B cell (primary cell): ENCODE measurements around the gene RING1. TPM values are rescaled to one million over a fixed set of nuclear protein-coding genes. Genes with fewer than 3 reads are reported as not detected.
A peak's percentile ranks its signal among the peaks of the same experiment; 100 is the strongest.

Source experiments
- ATAC-seq: fragments of 200-7000 bp; cut with Tn5 transposase; one replicate; pipeline ENCODE4 v1.10.0; 2021; ENCODE audit warnings: low read depth, mild to moderate bottlenecking, moderate number of reproducible peaks, moderate library complexity
- CTCF ChIA-PET: fragments of 350-600 bp; sonication (Branson Sonifier 250); formaldehyde crosslinking; loops from one replicate; lab custom pipeline; 2021; ENCODE audit warnings: antibody characterized with exemption, inconsistent platforms; lab: Charles Lee
- POLR2A ChIA-PET: fragments of 350-600 bp; sonication (Branson Sonifier 250); formaldehyde crosslinking; loops from one replicate; lab custom pipeline; 2021; ENCODE audit warnings: antibody characterized with exemption; lab: Charles Lee
- DNase-seq: peaks from one replicate; pipeline ENCODE4 v3.0.0; 2013
- H2AFZ ChIP-seq: 2 replicates; pipeline ENCODE4 v1.6.1; 2012; ENCODE audit warnings: mild to moderate bottlenecking, low read depth, low read length; ENCODE audit not compliant: insufficient read depth, poor library complexity, severe bottlenecking
- H3K27ac ChIP-seq, 2 donors: 1 replicate in 1 of 2; 2 replicates in 1 of 2; pipeline ENCODE4 v1.5.1; 2012 to 2013; ENCODE audit warnings: low read length in 2 of 2, mild to moderate bottlenecking in 2 of 2, moderate library complexity in 1 of 2
- H3K27me3 ChIP-seq, 4 experiments: fragments of 200-600 bp in 1 of 4; sonication (generic) in 1 of 4; replicated peaks in 1 of 4; 1 replicate in 2 of 4; 2 replicates in 2 of 4; pipeline versions ENCODE4 v1.6.1 to v1.7.0; 2013 to 2016; ENCODE audit warnings: low read length in 3 of 4, mild to moderate bottlenecking in 2 of 4, mixed read lengths in 1 of 4, moderate library complexity in 1 of 4; ENCODE audit not compliant: insufficient read depth in 4 of 4, control insufficient read depth in 3 of 4; ENCODE audit errors: control extremely low read depth in 1 of 4
- H3K36me3 ChIP-seq, 2 experiments: replicated peaks in 1 of 2; 1 replicate in 1 of 2; 2 replicates in 1 of 2; pipeline versions ENCODE4 v1.6.1 to v1.7.1; 2013; ENCODE audit warnings: low read length in 1 of 2; ENCODE audit not compliant: insufficient read depth in 2 of 2, control insufficient read depth in 1 of 2; ENCODE audit errors: control extremely low read depth in 1 of 2, extremely low read depth in 1 of 2
- H3K4me1 ChIP-seq, 2 donors: fragments of 200-600 bp in 1 of 2; sonication (generic) in 1 of 2; 1 replicate in 1 of 2; 2 replicates in 1 of 2; pipeline versions ENCODE4 v1.5.1 to v1.6.1; 2013 to 2017; ENCODE audit warnings: low read length in 2 of 2; ENCODE audit not compliant: control insufficient read depth in 2 of 2, insufficient read depth in 2 of 2
- H3K4me2 ChIP-seq: replicated peaks from 2 replicates; pipeline ENCODE3; 2012; ENCODE audit warnings: mild to moderate bottlenecking, low read depth, low read length; ENCODE audit not compliant: poor library complexity, severe bottlenecking
- H3K4me3 ChIP-seq, 5 experiments: fragments of 200-600 bp in 1 of 5; sonication (generic) in 1 of 5; 1 replicate in 3 of 5; 2 replicates in 2 of 5; pipeline versions ENCODE4 v1.5.1 to v1.7.0; 2011 to 2016; ENCODE audit warnings: low read length in 4 of 5, mild to moderate bottlenecking in 4 of 5, low read depth in 2 of 5, control low read depth in 1 of 5, moderate library complexity in 1 of 5; ENCODE audit not compliant: insufficient read depth in 1 of 5; ENCODE audit errors: control extremely low read depth in 1 of 5, extremely low read depth in 1 of 5
- H3K79me2 ChIP-seq: fragments of 200-600 bp; sonication (generic); one replicate; pipeline ENCODE4 v1.6.0; 2016; ENCODE audit warnings: low read length; ENCODE audit not compliant: control insufficient read depth, insufficient read depth
- H3K9ac ChIP-seq: fragments of 200-600 bp; sonication (generic); 2 replicates; pipeline ENCODE4 v1.6.1; 2017; ENCODE audit warnings: mild to moderate bottlenecking, low read length, moderate library complexity
- H3K9me3 ChIP-seq, 3 donors: one replicate each; pipeline versions ENCODE4 v1.6.1 to v1.7.1; 2013; ENCODE audit warnings: low read length in 2 of 3; ENCODE audit not compliant: control insufficient read depth in 2 of 3, insufficient read depth in 1 of 3; ENCODE audit errors: control extremely low read depth in 1 of 3
- H4K20me1 ChIP-seq: 2 replicates; pipeline ENCODE4 v1.6.0; 2012; ENCODE audit warnings: mild to moderate bottlenecking, low read length; ENCODE audit not compliant: insufficient read depth, control insufficient read depth, poor library complexity, severe bottlenecking
- H3K27ac Mint-ChIP-seq: one replicate; pipeline ENCODE4 v1.8.0; 2021; ENCODE audit warnings: mixed read lengths
- H3K27me3 Mint-ChIP-seq: one replicate; pipeline ENCODE4 v1.8.0; 2021; ENCODE audit warnings: mixed read lengths
- H3K4me1 Mint-ChIP-seq: one replicate; pipeline ENCODE4 v1.8.0; 2021; ENCODE audit warnings: mixed read lengths
- H3K4me3 Mint-ChIP-seq: one replicate; pipeline ENCODE4 v1.8.0; 2021; ENCODE audit warnings: mixed read lengths
- H3K9me3 Mint-ChIP-seq: one replicate; pipeline ENCODE4 v1.8.0; 2022; ENCODE audit warnings: mixed read lengths; ENCODE audit not compliant: insufficient read depth
- EZH2 ChIP-seq: IDR thresholded peaks from 2 replicates; pipeline ENCODE4 v1.6.1; 2012; ENCODE audit warnings: borderline replicate concordance, low read depth, mild to moderate bottlenecking, moderate library complexity, low read length; ENCODE audit not compliant: insufficient read depth, poor library complexity, severe bottlenecking
- WGBS: methylation state at CpG from one replicate; pipeline ENCODE4 v1.1.5; 2013; ENCODE audit warnings: missing lambda C conversion rate; ENCODE audit not compliant: insufficient coverage; 5-methylcytosine and 5-hydroxymethylcytosine counted together
- intact Hi-C: fragments of 100-400 bp; cut with micrococcal nuclease; formaldehyde crosslinking; loops from one replicate; pipeline ENCODE4 v1.10.0; 2022
- polyA plus RNA-seq: library from polyadenylated mRNA; depleted of rRNA; stranded (reverse); fragments of >200 nt; gene quantifications from 2 replicates; pipeline ENCODE4 v1.2.3, GENCODE V29; 2012
- total RNA-seq, 2 donors: library from RNA; stranded (reverse); fragments of 120-200 nt in 1 of 2; gene quantifications; 1 replicate in 1 of 2; 2 replicates in 1 of 2; pipeline versions ENCODE4 v1.2.3 to v1.2.4, GENCODE V29; 2013 to 2022
- TF ChIP-seq, protein P1 (sequence below): fragments of 200-600 bp; IDR thresholded peaks from one replicate; pipeline ENCODE4 v1.8.0; 2022; ENCODE audit warnings: antibody characterized with exemption, mild to moderate bottlenecking

The RING1 gene
- total and polyA plus RNA-seq, 2 donors (not counting 1 experiment from before 2014, with no cell fraction given) = 37.1 to 44.2 TPM

DNA sequence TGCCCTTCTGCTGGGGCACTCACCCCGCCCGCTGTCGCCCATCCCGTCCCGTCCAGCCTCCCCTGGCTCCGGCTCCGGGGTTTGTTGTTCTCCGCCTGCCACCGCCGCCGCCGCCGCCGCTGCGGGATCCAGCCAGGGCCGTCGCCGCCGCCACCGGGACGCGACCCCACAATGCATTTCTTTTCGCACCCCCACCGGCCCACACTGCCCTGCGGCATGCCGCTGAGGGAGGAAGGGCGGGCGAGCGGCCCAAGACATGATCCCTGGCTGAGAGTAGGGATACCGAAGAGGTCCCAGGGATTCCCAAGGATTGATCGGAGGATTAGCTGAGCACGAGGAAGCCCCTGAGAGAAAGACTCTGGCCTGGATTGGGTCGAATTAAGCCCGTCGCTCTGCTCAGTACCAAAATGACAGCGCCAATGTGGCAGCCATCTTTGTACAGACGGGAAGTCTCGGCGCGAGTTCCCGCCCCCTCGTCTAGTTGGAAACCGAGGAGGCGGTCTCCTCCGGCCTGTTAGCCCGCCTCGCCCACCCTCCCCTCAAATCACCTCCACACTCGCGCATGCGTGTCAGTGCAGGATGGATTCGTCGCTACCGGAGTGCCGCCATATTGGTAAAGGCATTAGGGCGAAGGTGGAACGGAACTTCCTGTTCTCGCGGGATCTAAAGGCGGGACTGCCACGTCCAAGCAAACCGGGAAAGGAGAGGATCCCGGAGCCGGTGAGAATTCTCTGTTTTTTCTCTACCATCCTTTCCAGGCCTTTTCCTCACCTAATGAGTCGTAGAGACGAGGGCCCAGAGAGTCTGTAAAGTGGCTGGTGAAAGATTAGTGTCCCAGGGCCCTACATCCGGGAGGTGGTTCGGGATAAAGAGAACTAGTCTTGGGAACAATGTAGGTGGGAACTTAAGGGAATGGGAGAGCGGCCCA, 7.8 kb upstream of the RING1 start, which contains the start of the genes RXRB and SLC39A7:
Gene RXRB (minus strand): TSS at position 447 of the 928 bp plus-strand sequence. CDS start 189 bp downstream, at position 258.
Gene SLC39A7 (plus strand): TSS at position 649 of the 928 bp plus-strand sequence. CDS start 379 bp downstream, outside the sequence.
- DNase-seq = peak; percentile 100
- Histone ChIP-seq H4K20me1 (peaks cover 25% of the 10 kb centered on the region), H3K4me3 (peak within 1 kb of the TSS; percentile 83 to 99 (median 95)), H3K79me2 (peaks cover 55% of the 10 kb centered on the region), H3K27me3 (no peaks in the 10 kb centered on the region), H3K9ac (peak within 1 kb of the TSS; percentile 75), H3K27ac (peak within 1 kb of the TSS; percentile 93 to 94), H3K4me2 (peak within 1 kb of the TSS; percentile 78), H3K4me1 (peaks cover 30 to 57% of the 10 kb centered on the region in 2 donors), H3K9me3 (no peaks in the 10 kb centered on the region), H3K36me3 (peaks cover 0 to 42% of the 10 kb centered on the region in 2 experiments), H2AFZ (peak within 1 kb of the TSS; percentile 79)
- POLR2A ChIA-PET = interaction anchor here (0.7 to 1.5 kb wide), 9 partner anchors 8 to 369 kb away, joined by 3 to 13 read pairs (median 5); partner anchors contain the start of genes COL11A2, PHF1, RGL2 and RING1
- no peaks in the 10 kb centered on the region for H3K27me3 Mint-ChIP-seq
- CTCF ChIA-PET = interaction anchor here (0.9 kb wide), 1 partner anchor 88 kb away, joined by 3 read pairs; the partner anchor contains the start of gene WDR46
- peak within 1 kb of the TSS; percentile 99 for H3K27ac Mint-ChIP-seq
- peak within 1 kb of the TSS; percentile 99 for H3K4me3 Mint-ChIP-seq
- TF ChIP-seq, protein P1, sequence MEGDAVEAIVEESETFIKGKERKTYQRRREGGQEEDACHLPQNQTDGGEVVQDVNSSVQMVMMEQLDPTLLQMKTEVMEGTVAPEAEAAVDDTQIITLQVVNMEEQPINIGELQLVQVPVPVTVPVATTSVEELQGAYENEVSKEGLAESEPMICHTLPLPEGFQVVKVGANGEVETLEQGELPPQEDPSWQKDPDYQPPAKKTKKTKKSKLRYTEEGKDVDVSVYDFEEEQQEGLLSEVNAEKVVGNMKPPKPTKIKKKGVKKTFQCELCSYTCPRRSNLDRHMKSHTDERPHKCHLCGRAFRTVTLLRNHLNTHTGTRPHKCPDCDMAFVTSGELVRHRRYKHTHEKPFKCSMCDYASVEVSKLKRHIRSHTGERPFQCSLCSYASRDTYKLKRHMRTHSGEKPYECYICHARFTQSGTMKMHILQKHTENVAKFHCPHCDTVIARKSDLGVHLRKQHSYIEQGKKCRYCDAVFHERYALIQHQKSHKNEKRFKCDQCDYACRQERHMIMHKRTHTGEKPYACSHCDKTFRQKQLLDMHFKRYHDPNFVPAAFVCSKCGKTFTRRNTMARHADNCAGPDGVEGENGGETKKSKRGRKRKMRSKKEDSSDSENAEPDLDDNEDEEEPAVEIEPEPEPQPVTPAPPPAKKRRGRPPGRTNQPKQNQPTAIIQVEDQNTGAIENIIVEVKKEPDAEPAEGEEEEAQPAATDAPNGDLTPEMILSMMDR = no peak
- no peak for TF ChIP-seq EZH2
- ATAC-seq = peak; percentile 74
- peaks cover 71% of the 10 kb centered on the region for H3K4me1 Mint-ChIP-seq
- H3K9me3 Mint-ChIP-seq = no peaks in the 10 kb centered on the region
- intact Hi-C loops = loop anchor here (1.0 to 10.0 kb wide), 9 partner anchors 8 to 1226 kb away; partner anchors contain the start of genes AGPAT1, CUTA, DXO and PFDN6
- under 1% methylated on average over 59 of the region's 68 CpGs for WGBS
